Fibroblast of skin of left quadriceps (primary cell): ENCODE measurements around the gene NBPF1.
"Not testable (repeated sequence)": the region's sequence is repeated elsewhere in the genome, so short reads cannot be mapped to it uniquely, and the experiment has no call there.

Experiments used
- DNase-seq, 2 experiments: peaks; one replicate each; pipeline ENCODE4 v3.0.0-alpha.2; 2013; ENCODE audit warnings: low read depth in 2 of 2

Gene NBPF1

DNA sequence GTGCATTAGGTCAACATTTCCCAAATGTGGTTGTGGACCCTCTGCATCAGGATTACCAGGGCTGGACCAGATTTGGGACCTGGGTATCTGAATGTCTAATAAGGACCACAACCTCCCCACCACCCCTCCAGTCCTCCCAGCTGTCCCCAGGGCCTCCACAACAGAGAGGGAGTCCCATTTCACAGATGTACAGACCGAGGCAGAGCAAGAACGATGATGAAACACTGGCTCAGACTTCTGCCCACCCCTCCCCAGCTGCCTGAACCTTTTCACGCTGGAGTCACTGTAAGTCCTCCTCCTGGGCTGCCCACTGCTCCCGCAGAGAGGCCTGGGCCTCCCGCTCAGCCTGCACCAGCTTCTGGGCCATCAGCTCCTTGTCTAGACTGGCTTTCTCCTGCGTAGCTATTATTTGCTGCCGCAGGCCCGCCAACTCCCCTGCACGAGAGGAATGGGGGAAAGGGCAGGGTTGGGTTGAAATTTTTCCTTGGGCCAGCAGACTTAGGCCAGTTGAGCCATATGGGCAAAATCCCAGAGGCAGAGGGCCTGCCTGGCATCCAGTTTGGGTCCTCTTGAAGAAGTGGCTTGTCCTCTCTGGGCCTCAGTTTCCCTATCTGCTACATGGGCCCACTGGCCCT is 8.4 kb upstream of the NBPF1 start:
- not testable (repeated sequence) for DNase-seq

DNA sequence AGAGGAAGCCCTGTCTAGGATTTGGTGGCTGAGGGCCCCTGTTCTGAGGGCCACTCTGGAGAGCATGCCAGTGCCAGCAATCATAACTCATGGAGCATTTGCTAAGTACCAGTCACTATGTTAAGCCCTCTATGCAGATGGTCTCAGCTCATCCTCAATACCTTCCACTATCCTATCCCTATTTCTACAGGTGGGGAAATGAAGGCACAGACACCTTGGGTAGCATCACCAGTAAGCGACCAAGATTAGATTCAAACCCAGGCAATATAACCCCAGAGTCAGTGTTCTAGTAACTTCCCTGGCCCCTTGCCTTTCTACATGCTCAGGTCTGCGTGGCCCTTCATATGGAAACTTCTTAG is 7.9 kb upstream of the NBPF1 start:
- no peak for DNase-seq

DNA sequence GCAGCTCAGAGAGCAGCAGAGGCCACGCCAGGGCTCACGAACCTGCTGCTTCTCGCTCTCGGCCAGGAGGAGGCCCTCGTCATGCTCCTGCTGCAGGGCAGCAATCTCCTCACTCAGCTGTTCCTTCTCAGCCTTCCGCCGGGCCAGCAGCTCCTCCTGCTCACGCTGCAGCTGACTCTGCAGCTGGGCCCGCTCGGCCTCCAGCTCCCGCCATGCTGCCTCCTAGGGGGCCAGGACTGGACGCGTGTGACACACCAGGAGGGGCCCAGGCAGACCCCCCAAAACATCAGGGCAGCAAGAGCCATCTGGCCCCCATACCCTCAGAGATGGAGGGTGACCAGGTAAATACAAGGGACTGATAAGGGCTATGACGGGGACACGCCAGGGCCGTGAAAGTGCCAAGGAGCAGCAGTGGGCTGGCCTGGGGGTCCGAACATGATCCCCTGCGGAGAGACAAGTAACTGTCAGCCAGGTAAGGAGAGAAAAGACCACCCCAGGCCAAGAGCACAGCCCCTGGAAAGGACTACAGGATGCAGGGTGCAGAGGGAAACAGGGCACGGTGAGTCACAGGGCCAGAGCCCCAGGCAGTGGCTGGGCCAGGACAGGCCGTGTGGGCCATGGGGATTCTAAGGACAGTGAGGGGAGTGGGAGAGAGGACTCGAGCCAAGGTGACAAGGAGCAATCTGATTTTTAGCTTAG is 6.6 kb upstream of the NBPF1 start:
- not testable (repeated sequence) for DNase-seq

DNA sequence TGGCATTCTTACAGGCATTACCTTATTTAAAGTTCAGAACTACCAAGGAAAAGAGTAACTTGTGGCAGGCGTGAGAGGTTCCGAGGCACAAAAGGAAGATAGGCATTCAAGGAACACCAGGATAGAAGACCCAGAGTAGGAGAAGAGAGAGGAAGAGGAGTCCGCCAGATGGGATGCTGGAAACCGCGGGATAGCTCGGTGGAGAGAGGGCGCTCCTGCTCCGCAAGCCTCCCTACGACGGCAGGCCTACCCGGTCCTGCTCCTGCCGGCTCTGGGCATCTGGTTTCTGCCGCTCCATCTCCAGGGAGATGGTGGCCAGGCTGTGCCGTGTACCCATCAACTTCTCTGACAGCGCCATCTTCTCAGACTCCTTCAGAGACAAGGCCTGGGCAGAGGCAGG is 5.4 kb upstream of the NBPF1 start:
- DNase-seq = no peak

DNA sequence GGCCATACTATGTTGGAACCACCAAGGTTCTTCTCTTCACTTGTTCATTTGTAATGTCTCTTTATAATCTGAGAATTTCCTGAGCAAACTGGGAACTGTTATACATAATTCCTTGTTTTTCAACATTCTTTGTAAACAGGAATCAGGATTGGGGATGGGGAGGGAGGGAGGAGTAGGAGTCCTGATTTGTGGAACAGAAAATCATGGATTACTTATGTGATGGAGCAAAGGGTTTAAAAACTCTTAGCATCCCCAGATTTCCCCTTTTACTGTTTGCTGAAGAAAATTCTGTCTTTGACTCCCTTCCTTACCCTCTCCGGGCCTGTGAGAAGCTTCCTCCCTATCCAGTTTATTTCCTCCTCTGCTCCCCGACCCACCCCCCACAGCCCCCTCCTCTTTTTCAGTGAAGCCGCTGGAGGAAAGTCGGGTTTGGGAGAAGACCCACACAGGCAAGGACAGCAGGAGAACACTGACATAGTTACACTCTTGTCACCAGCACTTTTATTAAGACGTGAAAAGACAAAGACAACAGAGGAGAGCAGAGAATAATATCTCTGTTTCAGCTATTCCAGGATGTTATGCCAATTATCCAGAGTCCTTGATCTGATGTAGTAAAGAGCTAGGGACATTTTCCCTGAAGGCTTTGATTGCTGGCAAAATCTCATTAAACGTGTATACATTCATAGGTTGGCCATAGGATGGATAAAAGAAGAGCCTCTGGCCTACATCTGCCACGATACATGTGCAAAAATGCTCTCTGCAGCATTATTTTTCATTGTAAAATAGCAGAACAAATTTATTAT is 4.6 kb upstream of the NBPF1 start:
- no peak for DNase-seq

DNA sequence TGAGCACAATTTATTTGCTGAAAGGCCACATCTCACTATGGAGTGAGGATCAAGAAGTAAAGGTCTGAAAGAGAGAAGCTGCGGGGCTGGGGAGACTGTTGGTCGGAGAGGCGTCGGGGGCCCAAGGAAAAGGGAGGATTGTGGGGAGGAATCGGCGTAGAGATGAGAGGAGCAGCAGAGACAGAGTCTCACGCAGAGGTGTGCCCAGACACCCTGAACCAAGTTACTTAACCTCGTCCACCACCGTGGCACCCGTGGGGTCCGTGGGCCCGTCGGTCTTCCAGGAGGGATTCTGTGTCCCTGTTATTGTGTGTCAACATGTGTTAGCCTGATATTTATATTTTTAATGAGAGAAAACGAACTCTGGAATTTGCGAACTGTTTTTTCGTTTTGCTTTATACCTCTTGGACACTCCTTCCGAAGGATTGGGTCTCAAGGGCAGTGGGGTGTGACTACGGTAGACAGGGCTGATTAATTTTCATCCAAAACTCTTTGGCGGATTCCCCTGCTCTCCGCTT is 3.8 kb upstream of the NBPF1 start:
- DNase-seq = no peak

DNA sequence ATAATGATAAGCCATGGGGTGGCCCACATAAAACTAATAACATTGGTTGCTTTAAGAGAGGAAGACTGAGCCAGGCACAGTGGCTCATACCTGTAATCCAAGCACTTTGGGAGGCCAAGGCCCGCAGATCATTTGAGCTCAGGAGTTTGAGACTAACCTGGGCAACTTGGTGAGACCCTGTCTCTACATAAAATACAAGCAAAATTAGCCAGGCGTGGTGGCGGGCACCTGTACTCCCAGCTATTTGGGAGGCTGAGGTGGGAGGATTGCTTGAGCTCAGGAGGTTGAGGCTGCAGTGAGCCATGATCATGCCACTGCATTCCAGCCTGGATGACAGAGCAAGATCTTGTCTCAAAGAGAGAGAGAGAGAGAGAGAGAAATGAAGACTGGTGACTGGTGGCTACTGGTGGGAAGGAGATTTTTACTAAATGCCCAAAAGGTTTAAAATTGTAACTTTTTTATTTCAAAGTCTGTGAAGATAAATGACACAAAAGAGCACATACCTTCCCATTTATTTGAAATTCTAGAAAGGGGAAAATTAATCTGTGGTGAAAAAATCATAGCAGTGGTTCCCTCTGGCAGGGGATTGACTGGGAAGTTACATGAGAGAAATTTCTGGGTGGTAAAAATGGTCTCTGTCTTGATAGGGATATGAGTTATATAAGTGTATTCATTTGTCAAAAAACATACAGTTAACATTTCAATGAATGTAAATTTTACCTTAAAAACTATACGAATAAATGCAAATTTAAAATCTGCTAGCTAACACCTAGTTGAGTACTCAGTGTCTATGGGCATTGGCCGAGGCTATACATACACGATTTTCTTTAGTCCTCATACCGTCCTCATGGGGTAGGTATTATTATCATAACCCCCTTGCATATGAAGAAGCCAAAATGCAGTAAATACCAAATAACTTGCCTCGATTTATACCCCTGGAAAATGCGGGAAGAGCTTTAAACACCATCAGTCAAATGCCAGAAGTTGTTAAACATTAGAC is 2.2 kb upstream of the NBPF1 start:
- DNase-seq = no peak

DNA sequence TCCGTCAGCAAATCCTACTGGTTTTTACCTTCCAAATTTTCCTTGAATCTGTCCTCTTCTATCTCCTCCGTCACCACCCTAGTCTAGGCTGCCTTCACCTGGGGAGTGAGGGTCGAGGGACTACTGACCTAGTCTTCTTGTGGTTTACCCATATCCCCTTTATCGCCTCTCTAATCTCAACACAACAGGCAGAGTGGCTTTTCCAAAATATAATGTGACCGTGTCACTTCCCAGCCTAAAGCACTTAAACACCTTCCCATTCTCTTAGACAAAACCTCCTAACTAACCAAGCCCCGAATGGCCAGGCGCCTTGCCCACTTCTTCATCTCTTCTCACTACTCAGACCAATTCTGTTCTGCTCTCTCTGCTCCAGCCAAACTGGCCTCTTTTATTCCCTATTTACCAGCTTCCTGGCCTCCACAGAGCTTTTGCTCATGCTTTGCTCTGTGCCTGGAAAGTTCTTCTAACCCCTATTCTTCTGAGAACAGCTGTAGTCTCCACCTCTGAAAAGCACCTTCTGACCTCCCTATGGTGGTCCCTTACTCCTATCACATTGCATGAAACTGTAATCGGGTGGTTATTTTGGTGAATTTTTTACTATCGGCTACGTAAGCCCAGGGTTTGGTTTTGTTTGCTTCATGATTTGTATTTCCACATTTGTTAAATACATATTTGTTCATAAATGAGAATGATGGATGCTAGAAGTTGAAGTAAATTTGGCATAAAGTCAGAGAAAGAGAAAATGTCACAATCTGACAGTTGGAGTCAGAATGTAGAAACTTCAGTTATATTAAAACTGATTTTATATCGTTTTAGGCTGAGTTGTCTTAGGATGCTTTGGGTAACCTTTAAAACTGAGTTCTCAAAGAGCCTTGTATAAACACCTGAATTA is 1.2 kb upstream of the NBPF1 start:
- no peak for DNase-seq

DNA sequence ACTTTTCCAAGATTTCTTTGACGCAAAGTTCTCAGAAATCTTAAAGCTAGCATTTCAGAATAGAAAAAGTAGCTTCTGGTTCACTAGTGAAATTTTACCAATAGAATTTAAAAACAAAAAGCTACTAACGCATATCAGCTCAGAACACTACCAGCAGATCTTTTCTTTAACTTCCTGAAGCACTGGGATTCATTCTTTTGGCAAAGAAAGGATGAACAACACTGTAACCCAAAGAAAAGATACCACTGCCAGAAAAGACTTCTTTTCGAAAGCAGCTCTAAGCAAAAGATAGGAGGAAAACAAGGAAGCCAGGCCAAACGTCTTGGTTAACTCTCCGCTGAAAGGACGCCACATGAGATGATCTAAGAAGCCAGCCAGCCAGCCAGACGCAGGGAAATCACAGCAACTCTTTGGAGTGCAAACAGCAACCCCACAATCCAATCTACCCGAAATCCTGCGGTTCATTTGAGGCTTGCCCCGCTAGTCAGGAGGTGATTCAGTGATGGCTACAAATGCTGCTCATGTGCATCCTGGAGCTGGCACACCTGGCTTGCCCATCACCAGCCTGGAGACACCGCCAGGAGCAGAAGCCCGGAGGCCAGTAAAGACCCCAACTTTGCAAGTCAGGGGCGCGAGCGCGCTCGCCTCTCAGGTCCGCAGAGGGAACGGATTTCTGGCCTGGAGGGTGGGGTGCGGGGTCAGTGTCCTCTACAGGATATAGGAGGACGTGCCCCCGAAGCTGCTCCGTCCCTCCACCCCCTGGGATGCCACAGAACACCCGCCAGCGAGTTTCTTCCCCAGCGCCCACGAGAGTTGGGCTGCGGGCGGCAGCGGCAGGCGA is 812 bp downstream of the NBPF1 start:
- DNase-seq = peak; percentile 53 to 56

DNA sequence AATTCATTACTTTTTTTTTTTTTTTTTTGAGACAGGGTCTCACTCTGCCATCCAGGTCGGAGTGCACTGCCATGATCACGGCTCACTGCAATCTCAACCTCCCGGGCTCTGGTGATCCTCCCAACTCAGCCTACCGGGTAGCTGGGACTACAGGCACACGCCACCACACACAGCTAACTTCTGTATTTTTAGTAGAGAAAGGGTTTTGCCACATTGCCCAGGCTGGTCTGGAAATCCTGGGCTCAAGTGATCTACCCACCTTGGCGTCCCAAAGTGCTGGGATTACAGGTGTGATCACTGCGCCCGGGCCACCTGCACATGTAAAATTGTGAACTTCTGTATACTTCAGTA is 1.4 kb downstream of the NBPF1 start:
- DNase-seq = not testable (repeated sequence)

DNA sequence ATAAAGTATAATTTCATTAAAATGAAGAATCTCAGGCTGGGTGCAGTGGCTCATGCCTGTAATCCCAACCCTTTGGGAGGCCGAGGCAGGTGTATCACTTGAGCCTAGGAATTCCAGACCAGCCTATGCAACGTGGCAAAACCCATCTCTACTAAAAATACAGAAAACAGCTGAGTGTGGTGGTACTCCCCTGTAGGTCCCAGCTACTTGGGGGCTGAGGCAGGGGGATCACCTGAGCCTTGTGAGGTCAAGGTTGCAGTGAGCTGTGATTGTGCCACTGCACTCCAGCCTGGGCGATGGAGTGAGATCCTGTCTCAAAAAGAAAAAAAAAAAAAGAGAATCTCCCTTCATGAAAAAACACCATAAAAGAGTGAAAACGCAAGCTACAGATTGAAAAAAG is 2.2 kb downstream of the NBPF1 start:
- DNase-seq = not testable (repeated sequence)

DNA sequence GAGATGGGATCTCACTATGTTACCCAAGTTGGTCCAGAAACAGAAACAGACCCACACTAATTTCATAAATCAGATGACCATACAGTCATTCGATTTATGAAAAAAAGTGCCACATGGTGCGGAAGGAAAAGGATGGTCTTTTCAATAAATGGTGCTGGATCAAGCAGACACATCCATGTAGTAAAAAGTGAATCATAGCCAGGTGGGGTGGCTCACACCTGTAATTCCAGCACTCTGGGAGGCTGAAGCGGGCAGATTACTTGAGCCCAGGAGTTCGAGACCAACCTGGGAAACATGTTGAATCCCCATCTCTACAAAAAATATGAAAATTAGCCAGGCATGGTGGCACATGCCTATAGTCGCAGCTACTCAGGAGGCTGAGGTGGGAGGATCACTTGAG is 2.8 kb downstream of the NBPF1 start:
- DNase-seq = not testable (repeated sequence)

DNA sequence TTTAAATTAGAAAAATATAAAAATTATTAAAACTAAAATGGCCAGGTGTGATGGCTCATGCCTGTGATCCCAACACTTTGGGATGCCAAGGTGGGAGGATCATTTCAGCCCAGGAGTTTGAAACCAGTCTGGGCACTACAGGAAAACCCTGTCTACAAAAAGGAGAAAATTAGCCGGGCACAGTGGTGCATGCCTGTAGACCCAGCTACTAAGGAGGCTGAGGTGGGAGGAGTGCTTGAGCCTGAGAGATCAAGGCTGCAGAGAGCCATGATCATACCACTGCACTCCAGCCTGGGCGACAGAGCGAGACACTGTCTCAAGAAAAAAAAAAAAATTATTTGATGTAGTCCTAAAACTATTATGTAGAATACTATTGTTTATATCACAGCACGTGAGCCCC is 3.6 kb downstream of the NBPF1 start:
- DNase-seq = not testable (repeated sequence)

DNA sequence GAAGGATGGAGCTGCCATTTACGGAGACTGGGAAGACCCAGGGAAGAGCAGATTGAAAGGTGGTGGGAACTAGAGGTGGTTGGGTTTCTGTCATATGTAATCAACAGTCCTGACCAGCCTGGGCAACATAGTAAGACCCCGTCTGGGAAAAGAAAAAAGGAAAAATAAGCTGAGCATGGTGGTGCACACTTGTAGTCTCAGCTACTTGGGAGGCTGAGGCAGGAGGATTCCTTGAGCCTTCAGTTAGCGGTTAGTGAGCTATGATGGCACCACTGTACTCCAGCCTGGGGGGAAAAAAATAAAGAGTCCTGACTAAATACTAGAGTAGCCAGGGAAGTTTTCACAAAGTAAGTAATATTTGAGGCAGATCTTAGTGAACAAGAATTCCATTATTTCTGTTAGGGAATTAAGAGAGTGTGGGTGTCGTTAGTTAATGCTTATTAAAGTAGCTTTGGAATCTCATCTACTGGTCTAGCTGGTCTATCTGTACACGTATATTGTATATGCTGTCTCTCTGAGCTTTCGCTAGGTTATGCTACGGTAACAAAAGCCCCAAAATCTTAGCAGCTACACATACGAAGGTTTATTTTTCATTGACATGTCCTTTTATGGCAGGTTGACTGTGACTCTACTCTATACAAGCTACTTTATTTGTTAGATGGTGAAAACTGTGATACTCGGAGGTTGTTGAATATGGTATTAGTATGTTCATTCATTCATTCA is 4.4 kb downstream of the NBPF1 start:
- DNase-seq = no peak

DNA sequence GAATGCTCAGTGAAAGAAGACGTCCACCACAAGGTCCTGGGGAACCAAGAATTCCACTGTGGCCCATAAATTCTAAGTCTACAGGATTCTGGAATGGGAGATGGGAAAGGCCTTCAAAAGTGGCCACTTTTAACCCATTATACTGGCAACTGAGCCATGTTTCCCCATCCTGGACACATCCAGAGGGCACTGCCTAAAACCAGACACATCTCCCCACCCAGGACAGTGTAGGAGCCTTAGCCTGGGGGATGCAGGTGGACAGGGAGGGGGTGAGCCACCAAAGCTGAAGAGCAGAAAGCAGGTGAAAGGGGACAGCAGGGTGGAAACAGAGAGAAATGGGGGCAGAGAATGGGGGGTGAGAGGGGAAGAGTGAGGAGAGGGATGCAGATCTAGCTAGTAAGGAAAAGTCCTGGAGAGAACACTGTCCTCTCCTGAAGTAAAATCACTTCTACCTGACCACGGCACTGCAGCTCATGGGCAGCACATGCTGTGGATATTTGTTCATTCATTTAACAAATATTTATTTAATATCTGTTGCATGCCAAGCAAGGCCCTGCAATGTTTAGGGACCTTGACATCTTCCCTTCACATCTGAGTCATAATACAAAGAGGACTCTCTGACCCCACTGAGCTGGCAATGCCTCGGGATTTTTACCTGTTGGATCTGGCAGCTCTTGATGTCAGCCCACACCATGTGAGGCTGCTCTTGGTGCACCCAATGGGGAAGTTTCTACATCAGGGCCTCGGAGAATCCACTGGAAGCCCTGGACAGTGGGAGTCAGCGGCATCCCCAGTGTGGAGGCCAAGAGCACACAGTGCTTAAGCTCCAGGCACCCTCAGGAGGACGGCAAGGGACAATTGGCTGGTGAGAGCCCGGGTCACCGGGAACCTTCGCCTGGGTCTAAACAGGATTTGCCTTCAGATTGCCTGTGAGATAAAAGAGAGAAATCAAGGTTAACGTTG is 5.2 kb downstream of the NBPF1 start:
- not testable (repeated sequence) for DNase-seq

DNA sequence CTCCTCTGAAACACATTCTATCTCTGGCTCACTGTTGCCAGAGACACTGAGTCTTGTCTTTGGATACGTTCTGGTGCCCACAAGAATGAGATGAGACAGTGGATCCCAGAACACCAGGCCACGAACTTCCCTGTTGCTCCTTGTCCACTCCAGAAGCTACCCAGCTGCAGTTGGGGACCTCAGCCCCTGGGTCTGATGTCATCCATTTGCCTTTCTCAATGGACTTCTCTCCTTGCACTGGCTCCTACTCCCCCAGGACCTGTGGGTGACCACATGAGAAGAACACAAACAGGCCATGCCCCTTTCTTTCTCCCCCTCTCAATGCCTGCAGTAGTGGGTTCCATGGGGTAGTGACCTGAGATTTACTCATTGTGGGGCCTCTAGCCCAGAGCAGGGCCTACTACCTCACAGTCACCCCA is 5.9 kb downstream of the NBPF1 start:
- DNase-seq = no peak

DNA sequence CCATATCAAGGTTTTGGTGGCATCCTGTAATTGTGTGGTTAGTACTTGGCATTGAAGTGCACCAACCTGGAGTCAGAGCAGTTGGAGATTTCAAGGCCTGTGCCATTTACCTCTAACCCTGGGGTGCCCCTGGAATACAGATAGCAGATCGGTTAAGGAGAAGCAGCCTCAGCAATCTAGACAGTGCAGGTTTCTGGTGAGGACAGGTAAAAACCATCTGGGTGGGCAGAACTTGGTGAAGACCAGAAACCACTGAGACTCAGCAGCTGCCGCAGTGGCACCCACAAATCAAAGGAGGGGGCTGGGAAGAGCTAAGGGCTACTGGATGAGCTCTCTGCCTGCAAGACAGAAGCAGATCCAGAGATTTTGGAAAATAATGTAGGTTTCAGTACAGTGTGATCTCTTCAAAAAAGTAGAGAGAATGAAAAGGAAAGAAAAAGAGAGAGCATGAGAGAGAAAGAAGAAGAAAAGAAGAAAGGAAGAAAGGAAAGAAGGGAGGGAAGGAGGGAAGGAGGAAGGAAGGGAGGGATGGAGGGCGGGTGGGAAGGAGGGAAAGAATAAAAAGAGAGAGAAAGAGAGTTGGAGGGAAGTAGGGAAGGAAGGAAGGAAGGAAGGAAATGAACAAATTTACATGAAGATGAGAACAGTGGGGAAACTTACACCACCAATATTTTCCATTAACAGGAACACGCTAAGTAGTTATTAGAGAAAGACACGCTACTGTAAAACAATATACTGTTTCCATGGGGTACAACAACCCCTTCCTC is 6.5 kb downstream of the NBPF1 start:
- not testable (repeated sequence) for DNase-seq
